Cortex of kidney (tissue), 1 donor: ENCODE data around the gene ACADSB.

ENCODE experiments used
- DNase-seq: peaks from one replicate; lab custom pipeline; 2025; lab: John Stamatoyannopoulos, UW

ACADSB gene

DNA sequence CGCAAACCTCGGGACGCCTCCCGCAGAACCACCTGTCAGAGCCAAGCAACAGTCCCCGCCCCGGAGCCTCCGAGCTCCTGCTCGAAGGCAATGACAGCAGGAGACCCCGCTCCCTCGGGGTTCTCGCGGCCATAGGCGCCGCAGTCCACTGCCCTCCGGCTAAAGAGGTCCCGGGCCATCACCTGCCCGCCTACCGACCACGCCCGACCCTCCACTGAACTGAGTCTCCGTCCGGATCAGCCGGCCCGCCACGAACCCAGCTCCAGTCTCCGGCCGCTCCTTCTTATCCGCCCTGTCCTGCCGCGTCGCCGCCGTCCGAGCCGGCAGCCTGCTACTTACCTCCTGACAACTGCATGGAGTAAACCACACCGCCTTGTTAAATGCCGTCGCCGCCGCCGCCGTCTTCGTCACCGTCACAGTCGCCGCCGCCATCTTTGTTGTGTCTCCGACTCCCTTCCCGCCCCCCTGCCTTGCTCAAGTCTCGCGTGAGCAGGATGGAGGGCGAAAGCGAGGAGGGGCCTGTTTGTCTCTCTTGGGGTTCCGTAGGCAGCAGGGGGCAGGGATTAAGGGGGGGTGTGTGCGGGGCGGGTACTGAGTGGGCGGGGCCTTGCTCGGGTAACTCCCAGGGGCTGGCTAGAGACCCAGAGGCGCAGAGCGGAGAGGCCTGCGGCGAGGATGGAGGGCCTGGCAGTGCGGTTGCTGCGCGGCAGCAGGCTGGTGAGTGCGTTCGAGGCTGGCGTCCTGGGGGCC is at the start of gene ACADSB, which contains the start of gene IKZF5:
TSS of gene ACADSB (plus strand) at position 652 of the 750 bp plus-strand sequence. CDS start at position 676, 24 bp downstream.
TSS of gene IKZF5 (minus strand) at position 441 of the 750 bp plus-strand sequence. CDS start 10,170 bp downstream, outside the sequence.
- DNase-seq = peak; percentile 37

DNA sequence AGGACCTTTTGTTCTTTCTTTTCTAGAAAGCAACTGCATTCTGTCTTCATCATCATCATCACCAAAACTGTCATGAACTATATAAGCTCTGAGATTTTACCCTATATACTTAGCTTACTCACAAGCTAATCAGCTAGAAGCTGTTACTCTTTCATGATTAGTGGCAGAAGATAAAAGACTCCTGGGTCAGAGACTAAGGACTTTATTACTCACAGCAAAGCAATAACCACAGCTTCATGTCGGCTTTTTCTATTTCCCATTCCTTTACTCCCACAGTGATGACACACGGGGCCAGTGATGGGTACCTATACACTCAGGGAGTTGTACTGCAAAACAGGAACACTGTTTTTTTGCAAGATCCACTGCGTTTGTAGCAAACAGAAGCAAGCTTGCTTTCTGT is 46.4 kb upstream of the ACADSB start:
- no peak for DNase-seq

DNA sequence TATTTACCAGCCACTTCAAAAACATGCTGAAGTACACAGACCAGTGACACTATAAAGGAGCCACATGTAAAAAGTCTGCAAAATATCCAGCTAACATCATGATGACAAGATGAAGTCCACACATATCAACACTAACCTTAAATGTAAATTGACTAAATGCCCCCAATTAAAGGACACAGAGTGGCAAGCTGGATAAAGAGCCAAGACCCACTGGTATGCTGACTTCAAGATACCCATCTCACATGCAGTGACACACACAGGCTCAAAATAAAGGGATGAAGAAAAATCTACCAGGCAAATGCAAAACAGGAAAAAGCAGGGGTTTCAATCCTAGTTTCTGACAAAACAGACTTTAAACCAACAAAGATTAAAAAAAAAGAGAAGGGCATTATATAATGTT is 41.9 kb upstream of the ACADSB start:
- DNase-seq = no peak

DNA sequence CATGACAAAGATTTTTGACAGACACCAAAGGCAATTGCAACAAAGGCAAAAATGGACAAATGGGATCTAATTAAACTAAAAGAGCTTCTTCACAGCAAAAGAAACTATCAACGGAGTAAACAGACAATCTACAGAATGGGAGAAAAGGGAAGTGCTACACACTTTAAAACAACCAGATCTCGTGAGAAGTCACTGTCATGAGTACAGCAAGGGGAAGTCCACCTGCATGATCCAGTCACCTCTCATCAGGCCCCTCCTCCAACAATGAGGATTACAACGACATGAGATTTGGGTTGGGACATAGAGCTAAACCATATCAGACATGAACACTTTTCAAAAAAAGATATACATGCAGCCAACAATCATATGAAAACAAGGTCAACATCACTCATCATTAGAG is 40.1 kb upstream of the ACADSB start:
- DNase-seq = no peak

DNA sequence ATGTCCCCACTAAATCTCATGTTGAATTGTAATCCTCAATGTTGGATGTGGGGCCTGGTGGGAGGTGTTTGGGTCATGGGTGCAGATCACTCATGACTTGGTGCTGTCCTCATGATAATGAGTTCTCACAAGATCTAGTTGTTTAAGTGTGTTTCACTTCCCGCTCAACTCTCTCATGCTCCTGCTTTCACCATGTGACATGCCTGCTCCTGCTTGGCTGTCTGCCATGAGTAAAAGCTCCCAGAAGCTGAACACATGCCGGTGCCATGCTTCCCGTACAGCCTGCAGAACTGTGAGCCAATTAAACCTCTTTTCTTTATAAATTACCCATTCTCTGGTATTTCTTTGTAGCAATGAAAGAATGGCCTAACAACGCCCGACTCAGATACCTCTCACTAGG is 34.8 kb upstream of the ACADSB start:
- no peak for DNase-seq

DNA sequence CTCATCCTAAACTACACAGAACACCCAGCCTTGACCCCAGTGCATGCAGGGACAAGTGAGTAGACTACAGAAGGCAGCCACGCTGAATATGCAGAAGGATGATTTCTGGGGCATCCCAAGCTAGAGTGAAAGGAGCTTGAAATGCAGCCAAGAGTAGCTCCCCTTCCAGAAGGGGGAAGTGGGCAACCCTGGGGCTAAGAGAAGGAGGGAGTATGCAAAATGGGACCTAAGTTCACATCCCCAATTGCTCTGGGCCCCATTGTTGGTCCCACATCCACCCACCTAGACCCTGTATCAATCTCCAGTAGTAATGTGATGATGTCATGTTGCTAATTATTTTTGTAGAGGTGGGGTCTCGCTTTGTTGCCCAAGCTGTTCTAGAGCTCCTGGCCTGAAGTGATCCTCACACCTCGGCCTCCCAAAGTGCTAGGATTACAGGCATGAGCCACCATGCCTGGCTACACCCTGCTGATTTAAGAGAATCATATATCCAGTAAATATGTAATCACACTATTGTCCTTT is 34.2 kb upstream of the ACADSB start:
- no peak for DNase-seq

DNA sequence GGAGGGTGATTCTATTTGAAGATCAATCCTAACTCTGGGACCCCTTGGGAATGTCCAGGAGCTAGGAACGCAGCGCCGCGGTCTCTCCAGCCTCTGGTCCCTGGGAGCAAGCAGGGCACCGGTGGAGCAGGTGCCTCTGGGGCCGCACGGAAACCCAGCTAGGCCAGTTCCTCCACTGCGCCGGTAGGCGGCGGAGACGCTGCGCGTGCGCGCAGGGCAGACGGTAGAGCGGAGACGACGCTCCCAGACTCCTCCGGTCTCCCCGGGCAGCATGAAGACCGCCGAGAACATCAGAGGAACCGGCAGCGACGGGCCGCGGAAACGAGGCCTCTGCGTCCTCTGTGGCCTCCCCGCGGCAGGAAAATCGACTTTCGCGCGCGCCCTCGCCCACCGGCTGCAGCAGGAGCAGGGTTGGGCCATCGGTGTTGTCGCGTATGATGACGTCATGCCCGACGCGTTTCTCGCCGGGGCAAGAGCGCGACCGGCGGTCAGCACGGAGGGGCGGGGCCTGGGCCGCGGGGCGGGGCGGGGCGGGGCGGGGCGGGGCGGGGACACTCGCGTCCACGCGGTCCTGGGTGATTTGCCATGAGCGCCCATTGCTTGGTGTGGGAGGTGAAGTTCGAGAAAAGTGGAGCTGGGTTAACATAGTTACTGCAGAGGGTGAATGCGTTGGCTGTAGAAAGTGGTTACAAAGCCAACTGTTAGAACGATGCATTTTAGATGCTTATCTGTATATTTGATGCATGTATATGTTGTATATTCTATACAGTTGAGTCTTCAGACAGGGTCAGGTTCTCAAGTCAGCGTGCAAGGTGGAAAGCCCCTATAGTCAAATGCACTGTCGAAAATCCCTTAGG is 28.4 kb upstream of the ACADSB start, which contains the start of gene PSTK:
TSS of gene PSTK (plus strand) at position 193 of the 857 bp plus-strand sequence. CDS start at position 272, 79 bp downstream.
- DNase-seq = peak; percentile 42

DNA sequence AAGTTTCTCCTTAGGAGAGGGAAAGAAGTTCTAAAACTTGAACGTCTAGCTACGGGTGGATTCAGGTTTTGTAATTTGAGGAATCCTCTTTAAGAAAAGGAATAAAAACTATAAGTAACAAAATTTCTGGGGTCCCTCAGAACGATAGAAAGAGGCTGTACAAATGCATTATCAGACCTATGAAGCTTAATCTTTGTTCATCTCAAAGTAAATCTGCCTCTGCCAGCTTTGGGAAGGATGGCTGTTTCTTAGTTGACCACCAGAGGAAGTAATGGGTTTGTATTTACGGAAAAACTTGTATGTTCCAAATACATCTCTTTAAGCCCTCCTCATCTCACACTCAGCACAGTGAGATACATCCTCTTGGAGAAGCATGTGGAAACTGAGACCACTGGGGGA is 27.7 kb upstream of the ACADSB start:
- DNase-seq = no peak

DNA sequence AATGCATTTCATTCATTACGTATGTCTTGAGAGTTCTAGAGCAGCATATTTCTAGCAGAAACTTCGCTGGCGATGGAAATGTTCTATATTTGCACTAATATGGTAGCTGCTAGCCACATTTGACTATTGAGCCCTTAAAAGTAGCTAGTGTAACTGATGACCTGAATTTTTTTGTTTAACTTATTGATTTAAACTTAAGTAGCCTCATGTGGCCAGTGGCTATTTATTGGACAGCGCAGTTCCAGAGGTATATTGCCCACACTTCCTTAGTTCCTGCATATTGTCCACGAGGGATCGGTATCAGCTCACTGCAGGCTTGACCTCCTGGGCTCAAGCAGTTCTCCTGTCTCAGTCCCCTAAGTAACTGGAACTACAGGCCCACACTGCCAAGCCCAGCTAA is 24.9 kb upstream of the ACADSB start:
- DNase-seq = no peak

DNA sequence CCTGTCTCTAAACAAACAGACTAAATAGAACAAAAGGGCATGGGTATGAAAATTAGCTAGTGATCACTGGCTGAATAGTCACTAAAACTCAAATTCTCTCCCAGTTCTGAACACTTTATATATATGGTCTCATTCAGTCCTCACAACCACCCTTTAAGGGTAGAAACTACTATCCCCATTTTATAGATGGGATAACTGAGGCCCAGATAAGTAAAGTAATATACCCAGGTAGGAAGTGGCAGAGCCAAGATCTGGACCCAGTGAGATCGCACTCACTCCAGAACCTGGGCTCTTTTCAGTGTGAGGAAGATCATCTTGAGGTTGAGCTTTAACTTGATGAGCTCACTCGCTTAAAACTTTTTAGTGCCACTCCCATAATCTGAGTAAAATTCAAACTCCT is 24.1 kb upstream of the ACADSB start:
- no peak for DNase-seq

DNA sequence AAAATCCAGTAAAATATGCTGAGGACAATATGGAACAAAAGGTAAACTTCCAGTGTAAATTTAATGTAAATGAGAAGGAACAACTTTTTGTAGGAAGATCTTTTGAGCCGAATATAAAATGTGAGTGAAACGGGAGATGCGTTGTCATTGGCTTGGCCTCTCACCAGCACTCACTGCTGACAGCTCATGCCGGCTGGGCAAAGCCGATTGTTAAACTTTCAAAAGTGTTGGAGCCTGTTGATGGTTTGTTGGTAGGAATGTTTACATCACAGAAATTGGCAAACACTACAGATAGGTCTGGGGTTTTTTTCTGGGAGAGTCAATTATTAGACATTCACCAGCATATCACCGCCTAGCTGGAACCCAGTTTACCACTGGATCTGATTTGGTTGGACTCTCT is 22.5 kb upstream of the ACADSB start:
- DNase-seq = no peak

DNA sequence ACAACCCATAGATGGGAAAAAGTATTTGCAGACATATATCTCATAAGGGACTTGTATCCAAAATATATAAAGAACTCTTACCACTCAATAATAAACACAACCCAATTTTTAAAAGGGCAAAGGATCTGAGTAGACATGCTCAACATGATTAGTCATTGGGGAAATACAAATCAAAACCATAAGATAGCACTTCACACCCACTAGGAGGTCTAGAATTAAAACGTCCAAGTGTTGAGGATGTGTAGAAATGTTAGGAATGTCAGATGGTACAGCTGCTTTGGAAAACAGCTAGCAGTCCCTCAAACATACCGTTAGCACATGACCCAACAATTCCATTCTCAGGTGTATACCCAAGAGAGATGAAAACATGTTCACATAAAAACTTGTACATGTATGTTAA is 20.3 kb upstream of the ACADSB start:
- no peak for DNase-seq

DNA sequence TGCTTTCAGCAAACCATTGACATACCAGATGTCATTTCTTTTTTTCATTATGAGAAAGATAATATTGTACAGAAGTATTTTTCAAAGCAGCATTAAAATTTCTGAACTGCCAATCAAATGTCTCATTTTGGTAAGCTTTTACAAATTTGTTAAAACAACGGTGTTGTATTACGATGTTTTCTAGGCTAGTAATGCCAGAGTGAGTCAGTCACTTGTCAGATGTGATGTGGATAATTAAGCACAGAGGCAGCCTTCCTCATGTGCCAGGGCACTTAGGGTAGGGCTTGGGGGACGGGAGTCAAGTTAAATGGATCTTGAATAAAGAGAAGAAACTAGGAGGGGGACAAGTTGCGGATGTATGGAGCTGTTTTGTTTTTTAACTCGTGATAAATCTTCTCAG is 18.5 kb upstream of the ACADSB start:
- DNase-seq = no peak

DNA sequence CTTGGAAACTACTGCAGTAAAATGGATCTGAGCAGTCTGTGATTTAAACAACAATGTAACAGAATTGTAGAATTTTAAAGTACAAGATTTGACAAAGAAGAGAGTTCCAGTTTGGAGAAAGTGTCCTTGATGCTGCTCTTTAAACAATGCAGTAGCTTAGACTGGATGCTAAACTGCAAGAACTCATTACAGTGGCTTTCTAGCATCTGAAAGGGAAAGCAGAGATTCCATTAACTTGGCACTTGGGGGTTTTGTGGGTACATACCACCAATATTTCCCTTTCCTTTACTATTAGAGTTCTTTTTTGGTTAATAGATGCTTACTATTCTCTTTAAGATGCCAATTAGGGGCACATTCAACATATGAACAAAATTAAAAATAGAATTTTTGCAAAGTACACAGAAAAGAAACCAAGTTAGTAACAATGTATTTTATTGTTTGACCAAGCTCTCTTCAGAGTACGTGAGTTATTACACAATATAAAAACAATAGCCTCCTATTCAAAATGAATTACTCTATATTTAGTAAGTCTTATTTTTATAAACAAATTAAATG is 16.7 kb upstream of the ACADSB start:
- no peak for DNase-seq

DNA sequence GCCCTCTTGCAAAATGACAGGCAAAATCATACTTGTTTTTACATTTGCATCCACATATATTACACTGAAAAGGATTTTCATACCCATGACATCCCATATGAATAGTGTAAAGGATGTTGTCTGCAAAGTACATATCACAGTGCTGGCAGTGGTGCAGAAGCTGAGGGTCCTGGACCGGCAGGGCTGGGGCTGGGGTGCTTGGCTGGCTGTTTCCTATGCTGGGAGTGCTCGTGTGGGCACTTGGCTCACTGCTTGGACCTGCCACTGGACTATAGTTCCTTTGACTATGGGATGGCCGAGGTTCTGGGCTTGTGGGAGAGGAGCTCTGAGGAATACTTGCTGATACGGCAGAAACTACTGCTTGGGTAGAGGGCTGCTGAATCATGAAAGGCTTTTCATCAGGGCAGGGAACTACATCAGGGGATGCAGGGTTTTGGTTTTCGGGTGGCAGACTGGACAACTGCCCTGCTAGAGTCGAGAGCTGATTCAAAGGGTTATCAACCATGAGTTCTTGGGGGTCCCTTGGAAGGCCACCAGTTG is 14.9 kb upstream of the ACADSB start:
- no peak for DNase-seq

DNA sequence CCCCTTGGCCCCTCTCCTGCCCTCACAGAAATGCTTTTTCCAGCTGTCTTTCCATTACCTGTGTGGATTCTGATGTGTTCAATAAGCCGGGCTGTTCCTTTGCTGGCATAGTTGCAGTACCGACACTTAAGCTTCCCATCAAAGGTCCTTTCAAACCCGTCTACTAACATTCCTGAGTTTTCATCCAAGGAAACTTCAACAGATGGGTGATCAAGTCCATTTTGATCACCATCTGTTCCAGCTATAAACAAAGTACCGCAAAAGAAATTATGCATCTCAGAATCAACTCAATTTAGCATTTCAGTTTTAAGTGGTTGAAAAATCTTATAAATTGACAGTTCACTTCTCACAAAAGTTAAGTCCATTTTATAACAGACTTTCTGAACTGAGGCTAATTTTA is 12.9 kb upstream of the ACADSB start:
- DNase-seq = no peak

DNA sequence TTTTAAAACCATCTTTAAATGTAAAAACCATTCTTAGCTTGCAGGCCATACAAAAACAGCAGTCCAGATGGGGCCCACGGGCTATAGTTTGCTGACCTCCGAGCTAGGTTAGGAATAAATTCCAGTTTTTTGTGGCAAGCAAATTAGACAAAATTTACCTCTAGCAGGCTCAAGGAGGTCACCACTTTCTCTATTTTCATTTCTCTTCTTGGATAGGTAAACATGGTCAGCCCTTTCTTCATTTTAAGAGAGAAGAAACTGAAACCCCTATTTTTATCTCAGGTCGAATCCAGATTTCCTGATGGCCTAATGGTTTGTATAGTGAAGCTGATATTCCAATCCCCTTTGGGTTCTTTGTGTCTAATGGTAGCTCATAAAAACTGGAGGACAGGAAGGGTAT is 10.9 kb upstream of the ACADSB start:
- no peak for DNase-seq

DNA sequence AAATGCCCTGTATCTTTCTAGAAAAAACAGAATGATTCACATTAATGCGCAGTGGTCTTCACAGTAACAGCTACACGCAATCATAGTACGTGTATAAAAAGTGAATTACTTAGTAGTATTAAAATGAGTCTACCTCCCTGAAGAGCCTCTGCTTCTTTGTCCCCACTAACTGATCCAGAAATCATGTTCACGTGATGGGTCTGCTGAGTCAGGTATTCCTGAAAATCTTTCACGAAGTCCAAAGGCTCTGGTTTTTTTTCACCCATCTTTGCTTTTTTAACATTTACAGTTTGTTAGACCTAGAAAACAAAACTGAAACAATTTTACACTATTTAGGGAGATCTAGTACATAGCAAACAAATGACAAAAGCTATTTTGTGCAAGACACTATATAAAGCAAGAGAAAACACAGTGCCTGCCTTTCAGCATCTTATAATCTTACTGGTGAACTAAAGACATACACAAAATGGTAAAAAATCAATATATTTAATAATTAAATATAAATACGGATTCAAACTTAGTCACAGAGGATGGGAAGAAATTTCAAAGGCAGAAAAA is 10.4 kb upstream of the ACADSB start:
- DNase-seq = no peak

DNA sequence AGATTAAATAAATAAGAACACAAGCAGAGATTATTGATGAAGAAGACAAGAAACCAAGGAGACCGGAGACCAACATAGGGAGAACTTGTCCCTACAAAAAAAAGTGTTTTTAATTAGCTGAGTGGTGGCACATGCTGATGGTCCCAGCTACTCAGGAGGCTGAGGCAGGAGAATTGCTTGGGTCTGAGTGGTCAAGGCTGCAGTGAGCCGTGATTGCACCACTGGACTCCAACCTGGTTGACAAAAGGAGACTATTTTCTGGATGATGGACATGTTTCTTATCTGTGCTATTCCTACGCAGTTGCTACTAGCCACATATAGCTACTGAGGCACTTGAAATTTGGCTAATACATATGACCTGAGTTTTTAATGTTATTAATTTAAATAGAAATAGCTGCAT is 9.9 kb upstream of the ACADSB start:
- DNase-seq = no peak

DNA sequence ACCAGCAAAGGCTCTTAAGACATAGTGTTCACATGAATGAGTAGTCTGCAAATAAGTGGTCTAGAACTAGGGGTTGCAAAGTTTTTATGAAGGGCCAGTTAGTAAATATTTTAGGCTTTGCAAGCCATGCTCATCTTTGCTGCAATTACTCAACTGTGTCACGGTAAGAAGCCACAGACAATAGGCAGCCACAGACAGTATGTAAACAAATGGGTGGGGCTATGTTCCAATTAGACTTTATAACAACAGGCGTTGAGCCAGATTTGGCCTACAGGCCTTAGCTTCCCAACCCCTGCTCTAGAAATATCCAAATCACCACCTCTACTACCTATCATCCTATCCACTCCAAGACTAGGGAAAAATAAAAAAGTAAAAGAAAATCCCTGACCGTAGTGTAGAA is 9.5 kb upstream of the ACADSB start:
- DNase-seq = no peak

DNA sequence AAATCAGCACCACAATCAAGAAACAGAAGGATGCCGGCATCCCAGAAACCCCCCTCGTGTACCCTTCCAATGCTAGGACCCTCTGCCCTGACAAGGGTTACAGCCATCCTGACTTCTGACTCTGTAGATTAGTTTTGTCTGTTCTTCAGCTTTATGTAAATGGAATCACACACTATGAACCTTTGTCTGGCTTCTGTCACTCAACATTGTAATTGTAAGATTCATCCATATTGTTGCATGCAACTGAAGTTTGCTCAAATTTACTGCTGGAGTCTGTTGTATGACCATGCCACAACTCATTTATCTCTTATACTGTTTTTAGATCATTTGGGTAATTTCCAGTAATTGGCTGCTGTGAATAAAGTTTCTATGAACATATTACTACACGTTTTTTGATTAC is 8.7 kb upstream of the ACADSB start:
- no peak for DNase-seq

DNA sequence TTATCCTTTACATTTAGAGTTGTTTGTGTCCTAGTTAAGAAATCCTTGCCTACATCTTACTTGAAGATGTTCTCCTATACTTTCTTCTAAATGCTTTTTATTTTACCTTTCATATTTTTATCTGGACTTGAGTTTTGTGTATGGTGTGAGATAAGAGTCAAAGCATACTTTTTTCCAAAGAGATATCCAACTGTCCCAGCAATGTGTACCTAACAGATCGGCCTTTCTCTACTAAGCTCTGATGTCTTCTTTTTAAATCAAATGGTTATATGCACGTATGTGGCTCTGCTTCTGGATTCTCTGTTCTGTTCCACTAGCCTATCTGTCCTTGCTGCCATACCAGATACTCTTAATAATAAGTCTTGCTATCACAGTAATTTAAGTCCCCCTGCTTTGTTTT is 7.4 kb upstream of the ACADSB start:
- no peak for DNase-seq
